Gastroesophageal sphincter (tissue), 4 donors: ENCODE results near the gene ISLR. TPM values are rescaled to one million over a fixed set of nuclear protein-coding genes. Genes with fewer than 3 reads are reported as not detected.

ENCODE experiments used
- ATAC-seq: fragments of 150-250 bp; one replicate; pipeline ENCODE4 v1.9.1; 2016; ENCODE audit warnings: mild to moderate bottlenecking, moderate library complexity
- H3K27ac ChIP-seq, 4 donors: fragments of 200-600 bp; sonication (generic) in 3 of 4; 1 replicate in 3 of 4; 2 replicates in 1 of 4; pipeline ENCODE4 v1.5.1; 2016 to 2019
- H3K27me3 ChIP-seq: fragments of 200-600 bp; sonication (generic); one replicate; pipeline ENCODE4 v1.5.1; 2019
- H3K36me3 ChIP-seq, 2 donors: fragments of 200-600 bp; sonication (generic); one replicate each; pipeline ENCODE4 v1.5.1; 2019; ENCODE audit warnings: control low read depth in 1 of 2
- H3K4me1 ChIP-seq, 3 donors: fragments of 200-600 bp; sonication (generic); 1 replicate in 2 of 3; 2 replicates in 1 of 3; pipeline ENCODE4 v1.5.1; 2016 to 2019; ENCODE audit warnings: control low read depth in 2 of 3
- H3K4me3 ChIP-seq, 2 donors: fragments of 200-600 bp; sonication (generic); one replicate each; pipeline ENCODE4 v1.5.1; 2019; ENCODE audit warnings: mild to moderate bottlenecking in 1 of 2, moderate library complexity in 1 of 2
- H3K9me3 ChIP-seq, 3 donors: fragments of 200-600 bp; sonication (generic); one replicate each; pipeline ENCODE4 v1.5.1; 2017 to 2019; ENCODE audit warnings: control low read depth in 2 of 3
- CTCF ChIP-seq, 4 experiments: fragments of 200-600 bp in 2 of 4; fragments of 450-650 bp in 2 of 4; sonication (generic) in 1 of 4; IDR thresholded peaks; one replicate each; pipeline ENCODE4 v1.5.1; 2017 to 2019; ENCODE audit warnings: antibody characterized with exemption in 4 of 4, mild to moderate bottlenecking in 2 of 4, moderate library complexity in 2 of 4
- EP300 ChIP-seq: sonication (generic); formaldehyde crosslinking; IDR thresholded peaks from one replicate; pipeline ENCODE4 v1.6.1; 2017; ENCODE audit warnings: antibody characterized with exemption, mild to moderate bottlenecking
- POLR2A ChIP-seq, 2 donors: fragments of 450-650 bp; IDR thresholded peaks; one replicate each; pipeline ENCODE4 v1.6.1; 2017; ENCODE audit warnings: antibody characterized with exemption in 2 of 2, mild to moderate bottlenecking in 2 of 2, moderate library complexity in 1 of 2
- POLR2AphosphoS5 ChIP-seq: sonication (generic); formaldehyde crosslinking; IDR thresholded peaks from one replicate; pipeline ENCODE4 v1.6.1; 2017; ENCODE audit warnings: antibody characterized with exemption
- WGBS, 2 donors: methylation state at CpG; one replicate each; pipeline ENCODE4 v1.1.5; 2018; ENCODE audit warnings: low coverage in 1 of 2; 5-methylcytosine and 5-hydroxymethylcytosine counted together
- total RNA-seq, 4 donors: library from RNA; depleted of rRNA; stranded (reverse); fragments of >200 nt; gene quantifications; one replicate each; pipeline ENCODE4 v1.1.0, GENCODE V29; 2016

The ISLR gene
- total RNA-seq, 4 donors from 2014 or later = 52.6 to 152 (median 89.5) TPM

GRCh38 chr15:74172701-74173379 is 670 bp upstream of the ISLR start:
- peaks cover 0 to 97% (median 49%) of the 10 kb centered on the region in 3 donors for H3K4me1 ChIP-seq
- WGBS, 2 donors = 14 to 24% methylated on average over 3 of the region's 13 CpGs
- peaks cover 0 to 12% of the 10 kb centered on the region in 2 donors for H3K36me3 ChIP-seq
- peak overlapping the region; percentile 26 to 84 (median 83) for H3K27ac ChIP-seq
- H3K27me3 ChIP-seq = no peaks in the 10 kb centered on the region
- TF ChIP-seq POLR2AphosphoS5 (no peak), POLR2A (IDR thresholded peaks at IDR 0.05) (no peak), CTCF (IDR thresholded peaks at IDR 0.05) (peak in 1 of 4 experiments; percentile 16), EP300 (no peak)
- H3K4me3 ChIP-seq = peak overlapping the region in 1 of 2 donors; percentile 51
- H3K9me3 ChIP-seq = no peaks in the 10 kb centered on the region
- ATAC-seq = peak; percentile 69

GRCh38 chr15:74174219-74174957 is 878 bp downstream of the ISLR start:
- 28 to 41% methylated on average over 10 of the region's 20 CpGs for WGBS, 2 donors
- H3K4me1 ChIP-seq = peaks cover 0 to 97% (median 50%) of the 10 kb centered on the region in 3 donors
- peak; percentile 32 for ATAC-seq

GRCh38 chr15:74174958-74175253 is 1.4 kb downstream of the ISLR start:
- TF ChIP-seq EP300 (no peak), POLR2A (IDR thresholded peaks at IDR 0.05) (no peak), CTCF (IDR thresholded peaks at IDR 0.05) (no peak), POLR2AphosphoS5 (no peak)
- peaks cover 0 to 100% (median 54%) of the 10 kb centered on the region in 3 donors for H3K4me1 ChIP-seq

More at GRCh38 chr15:74174219-74174957, 878 bp downstream of the ISLR start:
- Histone ChIP-seq H3K4me3 (peak overlapping the region; percentile 32 to 51), H3K36me3 (peaks cover 0 to 12% of the 10 kb centered on the region in 2 donors), H3K9me3 (no peaks in the 10 kb centered on the region), H3K27me3 (no peaks in the 10 kb centered on the region), H3K27ac (peak overlapping the region; percentile 10 to 84 (median 83))
- TF ChIP-seq EP300 = no peak
- TF ChIP-seq POLR2AphosphoS5 = no peak
- TF ChIP-seq CTCF (IDR thresholded peaks at IDR 0.05) = no peak
- no peak for TF ChIP-seq POLR2A (IDR thresholded peaks at IDR 0.05)

GRCh38 chr15:74175271-74176191 is 2.0 kb downstream of the ISLR start:
- peak overlapping the region in 1 of 2 donors; percentile 51 for H3K4me3 ChIP-seq
- TF ChIP-seq POLR2AphosphoS5 (no peak), EP300 (no peak), POLR2A (IDR thresholded peaks at IDR 0.05) (no peak), CTCF (IDR thresholded peaks at IDR 0.05) (no peak)
- H3K27ac ChIP-seq = peak overlapping the region in 3 of 4 donors; percentile 82 to 84 (median 84)
- no peaks in the 10 kb centered on the region for H3K9me3 ChIP-seq
- ATAC-seq = no peak
- H3K36me3 ChIP-seq = peaks cover 0 to 12% of the 10 kb centered on the region in 2 donors
- WGBS, 2 donors = 86% methylated on average over 12 of the region's 45 CpGs; no CpG with 5 or more reads in 1 of the 2 donors
- H3K4me1 ChIP-seq = peaks cover 0 to 100% (median 60%) of the 10 kb centered on the region in 3 donors
- no peaks in the 10 kb centered on the region for H3K27me3 ChIP-seq

More at GRCh38 chr15:74174958-74175253, 1.4 kb downstream of the ISLR start:
- H3K9me3 ChIP-seq = no peaks in the 10 kb centered on the region
- WGBS, 2 donors = 67% methylated on average over 6 of the region's 14 CpGs; no CpG with 5 or more reads in 1 of the 2 donors
- H3K27ac ChIP-seq = peak overlapping the region in 3 of 4 donors; percentile 82 to 84 (median 84)
- H3K4me3 ChIP-seq = peak overlapping the region; percentile 32 to 51
- no peak for ATAC-seq
- H3K27me3 ChIP-seq = no peaks in the 10 kb centered on the region
- peaks cover 0 to 12% of the 10 kb centered on the region in 2 donors for H3K36me3 ChIP-seq
